ENCODE measurements around the gene SPOPL. TPM values are rescaled to one million over a fixed set of nuclear protein-coding genes. Genes with fewer than 3 reads are reported as not detected.

The SPOPL gene
- total RNA-seq, 2 donors from 2014 or later, result 30.0 to 34.5 TPM

DNA sequence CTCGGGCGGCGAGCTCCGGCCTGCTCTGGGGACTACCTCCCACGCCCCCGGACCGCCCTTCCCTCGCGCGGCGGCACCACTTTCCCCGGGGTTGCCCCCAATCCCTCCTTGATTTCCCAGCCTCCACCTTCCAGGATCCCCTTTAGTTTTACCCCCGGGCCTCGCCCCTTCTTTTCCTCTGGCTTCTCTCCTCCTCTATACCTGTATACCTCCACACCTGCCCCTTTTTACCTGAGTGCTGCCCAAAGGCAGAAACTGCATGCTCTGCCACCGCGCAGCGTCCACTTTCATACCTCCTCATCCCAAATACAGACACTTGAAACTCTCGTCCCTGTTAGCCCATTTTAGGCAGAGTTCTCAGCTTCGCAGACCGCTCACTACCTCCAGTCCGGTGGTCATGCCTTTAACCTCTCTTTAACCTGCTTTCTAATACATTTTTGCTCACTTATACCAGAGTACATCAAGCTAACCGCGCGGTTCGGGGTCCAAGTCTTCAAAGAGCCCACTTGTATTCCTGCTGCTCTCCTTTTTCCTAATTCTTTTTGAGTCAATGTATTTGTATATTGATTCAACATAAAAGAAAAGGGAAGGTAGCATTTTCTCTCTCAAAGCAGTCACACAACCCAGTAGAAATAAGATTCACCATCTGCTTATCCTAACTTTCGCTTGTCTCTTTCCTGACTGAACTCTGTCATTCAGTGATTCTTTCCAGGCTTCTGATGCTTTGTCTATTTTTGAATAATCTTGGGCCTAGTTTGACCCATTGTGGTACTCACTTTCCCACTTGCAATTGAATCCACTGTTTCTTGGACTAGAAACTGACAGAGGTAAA is 901 bp downstream of the SPOPL start:
- DNase-seq (ENCODE audit: low spot score) (no peak), ATAC-seq (no peak)
- H3K4me1 Mint-ChIP-seq (ENCODE audit: low read depth in 2 of 2), result peaks cover 36 to 38% of the 10 kb centered on the region in 2 donors
- H3K27ac Mint-ChIP-seq, result peak overlapping the region; percentile 94 to 98
- H3K4me3 Mint-ChIP-seq, result peak overlapping the region; percentile 100
- peaks cover 11% of the 10 kb centered on the region for H3K36me3 Mint-ChIP-seq
- no peaks in the 10 kb centered on the region for H3K9me3 Mint-ChIP-seq
- H3K27me3 Mint-ChIP-seq, result no peaks in the 10 kb centered on the region

DNA sequence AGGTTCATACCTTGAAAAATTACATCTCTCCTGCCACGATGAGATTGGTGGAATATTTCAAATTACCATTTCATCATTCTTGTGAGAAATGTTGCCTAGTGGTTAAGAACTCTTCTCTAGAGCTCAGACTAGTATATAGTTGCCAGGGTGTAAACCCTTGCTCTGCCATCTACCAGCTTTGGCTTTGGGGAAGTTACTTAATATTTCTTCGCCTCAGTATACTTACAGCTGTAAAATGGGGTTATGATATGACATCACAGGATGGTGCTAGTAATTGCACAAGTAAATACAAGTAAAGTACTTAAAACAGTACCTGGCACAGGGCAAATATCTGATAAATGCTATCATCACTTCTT is 1.5 kb downstream of the SPOPL start:
- H3K4me3 Mint-ChIP-seq, result peak overlapping the region; percentile 100
- peak; percentile 63 for ATAC-seq
- H3K27ac Mint-ChIP-seq, result peak overlapping the region; percentile 94 to 98
- peaks cover 11% of the 10 kb centered on the region for H3K36me3 Mint-ChIP-seq
- peaks cover 36 to 38% of the 10 kb centered on the region in 2 donors for H3K4me1 Mint-ChIP-seq (ENCODE audit: low read depth in 2 of 2)
- H3K27me3 Mint-ChIP-seq, result no peaks in the 10 kb centered on the region
- DNase-seq (ENCODE audit: low spot score), result no peak
- no peaks in the 10 kb centered on the region for H3K9me3 Mint-ChIP-seq

DNA sequence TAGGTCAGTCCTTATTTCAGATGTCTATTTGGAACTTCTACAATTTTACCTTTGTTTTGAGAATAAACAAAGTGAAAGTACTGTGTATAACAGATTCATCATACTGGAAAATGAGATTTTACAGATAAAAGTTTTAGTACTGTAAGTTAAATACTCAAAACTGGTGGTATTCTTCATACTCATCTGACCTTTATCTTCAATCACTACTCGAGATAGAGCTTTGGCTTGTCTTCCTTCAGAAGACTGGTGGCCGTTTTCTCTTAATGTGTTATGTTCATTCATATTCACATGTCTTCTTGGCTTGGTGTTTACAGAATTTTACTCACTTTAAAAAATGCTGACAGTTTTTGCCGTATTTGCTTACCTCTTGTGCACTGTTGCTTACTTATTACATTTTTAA is 2.1 kb downstream of the SPOPL start:
- DNase-seq (ENCODE audit: low spot score) (no peak), ATAC-seq (no peak)
- peak overlapping the region; percentile 94 to 98 for H3K27ac Mint-ChIP-seq
- H3K4me1 Mint-ChIP-seq (ENCODE audit: low read depth in 2 of 2), result peaks cover 37 to 38% of the 10 kb centered on the region in 2 donors
- H3K36me3 Mint-ChIP-seq, result peaks cover 11% of the 10 kb centered on the region
- no peaks in the 10 kb centered on the region for H3K9me3 Mint-ChIP-seq
- H3K27me3 Mint-ChIP-seq, result no peaks in the 10 kb centered on the region
- peak overlapping the region; percentile 100 for H3K4me3 Mint-ChIP-seq

GRCh38 chr2:138504092-138504491 is 2.5 kb downstream of the SPOPL start:
- H3K36me3 Mint-ChIP-seq, result peaks cover 11% of the 10 kb centered on the region
- peak overlapping the region; percentile 100 for H3K4me3 Mint-ChIP-seq

GRCh38 chr2:138504546-138505235 is 3.1 kb downstream of the SPOPL start:
- H3K27ac Mint-ChIP-seq, result peak overlapping the region; percentile 94 to 98
- no peaks in the 10 kb centered on the region for H3K27me3 Mint-ChIP-seq
- H3K9me3 Mint-ChIP-seq, result no peaks in the 10 kb centered on the region

More at GRCh38 chr2:138504092-138504491, 2.5 kb downstream of the SPOPL start:
- Mint-ChIP-seq H3K27ac (peak overlapping the region; percentile 94 to 98), H3K27me3 (no peaks in the 10 kb centered on the region), H3K9me3 (no peaks in the 10 kb centered on the region), H3K4me1 (ENCODE audit: low read depth in 2 of 2) (peaks cover 38% of the 10 kb centered on the region in 2 donors)
- no peak for ATAC-seq
- no peak for DNase-seq (ENCODE audit: low spot score)

GRCh38 chr2:138507267-138507666 is 5.7 kb downstream of the SPOPL start:
- no peaks in the 10 kb centered on the region for H3K9me3 Mint-ChIP-seq
- peaks cover 41 to 42% of the 10 kb centered on the region in 2 donors for H3K4me1 Mint-ChIP-seq (ENCODE audit: low read depth in 2 of 2)
- peaks cover 14% of the 10 kb centered on the region for H3K36me3 Mint-ChIP-seq
- no peaks in the 10 kb centered on the region for H3K27me3 Mint-ChIP-seq
- H3K27ac Mint-ChIP-seq, result no peak overlapping the region
- H3K4me3 Mint-ChIP-seq, result no peak overlapping the region
- ATAC-seq (no peak), DNase-seq (ENCODE audit: low spot score) (no peak)

More at GRCh38 chr2:138504546-138505235, 3.1 kb downstream of the SPOPL start:
- Mint-ChIP-seq H3K4me1 (ENCODE audit: low read depth in 2 of 2) (peaks cover 41 to 42% of the 10 kb centered on the region in 2 donors), H3K4me3 (peak overlapping the region; percentile 100), H3K36me3 (peaks cover 13% of the 10 kb centered on the region)
- ATAC-seq (no peak), DNase-seq (ENCODE audit: low spot score) (no peak)

DNA sequence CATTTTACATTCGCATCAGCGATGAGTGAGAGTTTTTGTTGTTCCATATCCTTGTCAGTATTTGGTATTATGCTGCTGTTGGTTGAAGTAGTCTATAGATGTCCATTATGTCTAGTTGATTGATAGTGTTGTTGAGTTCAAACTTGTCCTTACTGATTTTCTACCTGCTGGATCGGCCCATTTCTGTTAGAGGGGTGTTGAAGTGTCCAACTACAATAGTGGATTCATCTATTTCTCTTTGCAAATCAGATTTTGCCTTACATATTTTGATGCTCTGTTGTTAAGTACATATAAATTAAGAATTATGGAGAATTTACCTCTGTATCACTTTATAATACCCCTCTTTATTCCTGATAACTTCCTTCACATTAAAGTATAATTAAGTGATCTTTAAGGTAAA is 8.7 kb downstream of the SPOPL start:
- Mint-ChIP-seq H3K27me3 (no peaks in the 10 kb centered on the region), H3K36me3 (peaks cover 13% of the 10 kb centered on the region), H3K4me1 (ENCODE audit: low read depth in 2 of 2) (peaks cover 36% of the 10 kb centered on the region in 2 donors), H3K9me3 (peaks cover 4% of the 10 kb centered on the region), H3K4me3 (no peak overlapping the region), H3K27ac (no peak overlapping the region)
- DNase-seq (ENCODE audit: low spot score), result no peak
- ATAC-seq, result no peak

DNA sequence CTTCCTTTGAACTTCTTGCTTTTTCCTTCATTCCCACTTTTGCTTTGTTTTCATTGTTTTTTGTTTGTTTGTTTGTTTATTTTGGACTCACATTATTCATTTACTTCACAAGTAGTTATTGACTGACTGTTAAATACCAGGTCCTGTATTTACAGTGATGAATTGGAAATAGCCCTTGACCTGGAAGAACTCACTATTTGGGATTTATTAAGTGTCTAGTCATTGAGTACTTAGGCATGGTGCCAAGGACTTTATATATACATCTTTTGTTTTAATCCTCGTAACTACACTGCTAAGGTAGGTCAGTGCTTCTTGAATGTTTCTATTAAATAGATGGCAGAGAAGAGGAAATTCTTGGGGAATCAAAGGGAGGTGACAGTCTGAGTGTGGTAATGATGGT is 11.1 kb downstream of the SPOPL start:
- ATAC-seq, result no peak
- no peak overlapping the region for H3K4me3 Mint-ChIP-seq
- H3K4me1 Mint-ChIP-seq (ENCODE audit: low read depth in 2 of 2), result peaks cover 37 to 45% of the 10 kb centered on the region in 2 donors
- DNase-seq (ENCODE audit: low spot score), result no peak
- H3K36me3 Mint-ChIP-seq, result peaks cover 13% of the 10 kb centered on the region
- no peak overlapping the region for H3K27ac Mint-ChIP-seq
- H3K9me3 Mint-ChIP-seq, result peaks cover 4% of the 10 kb centered on the region
- no peaks in the 10 kb centered on the region for H3K27me3 Mint-ChIP-seq

GRCh38 chr2:138514173-138514572 is 12.6 kb downstream of the SPOPL start:
- H3K4me3 Mint-ChIP-seq, result no peak overlapping the region
- H3K27ac Mint-ChIP-seq, result no peak overlapping the region
- DNase-seq (ENCODE audit: low spot score) (no peak), ATAC-seq (no peak)
- peaks cover 13% of the 10 kb centered on the region for H3K36me3 Mint-ChIP-seq
- peaks cover 4% of the 10 kb centered on the region for H3K9me3 Mint-ChIP-seq
- peaks cover 37 to 47% of the 10 kb centered on the region in 2 donors for H3K4me1 Mint-ChIP-seq (ENCODE audit: low read depth in 2 of 2)
- no peaks in the 10 kb centered on the region for H3K27me3 Mint-ChIP-seq

DNA sequence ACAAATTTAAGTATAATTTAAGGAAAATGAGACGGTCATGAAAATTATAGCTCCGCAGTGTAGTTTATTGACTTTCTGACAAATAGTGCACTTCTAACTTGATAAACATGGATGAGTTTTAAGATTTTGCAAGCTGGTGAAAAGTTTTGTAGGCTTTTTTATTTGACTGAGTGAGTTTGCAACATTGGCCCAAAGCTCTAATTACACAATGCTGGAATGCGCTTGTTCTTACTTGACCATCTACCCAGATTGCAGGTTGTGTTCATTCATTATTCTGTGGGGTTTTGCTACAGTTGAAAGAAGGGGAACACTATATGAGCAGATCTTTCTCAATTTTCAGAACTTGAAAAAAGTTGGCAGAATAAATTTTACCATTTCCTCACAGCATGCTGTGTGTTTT is 13.5 kb downstream of the SPOPL start:
- peaks cover 7% of the 10 kb centered on the region for H3K36me3 Mint-ChIP-seq
- H3K27ac Mint-ChIP-seq, result no peak overlapping the region
- no peak overlapping the region for H3K4me3 Mint-ChIP-seq
- DNase-seq (ENCODE audit: low spot score), result no peak
- no peak for ATAC-seq
- peaks cover 34 to 43% of the 10 kb centered on the region in 2 donors for H3K4me1 Mint-ChIP-seq (ENCODE audit: low read depth in 2 of 2)
- H3K27me3 Mint-ChIP-seq, result no peaks in the 10 kb centered on the region
- H3K9me3 Mint-ChIP-seq, result peaks cover 4% of the 10 kb centered on the region

DNA sequence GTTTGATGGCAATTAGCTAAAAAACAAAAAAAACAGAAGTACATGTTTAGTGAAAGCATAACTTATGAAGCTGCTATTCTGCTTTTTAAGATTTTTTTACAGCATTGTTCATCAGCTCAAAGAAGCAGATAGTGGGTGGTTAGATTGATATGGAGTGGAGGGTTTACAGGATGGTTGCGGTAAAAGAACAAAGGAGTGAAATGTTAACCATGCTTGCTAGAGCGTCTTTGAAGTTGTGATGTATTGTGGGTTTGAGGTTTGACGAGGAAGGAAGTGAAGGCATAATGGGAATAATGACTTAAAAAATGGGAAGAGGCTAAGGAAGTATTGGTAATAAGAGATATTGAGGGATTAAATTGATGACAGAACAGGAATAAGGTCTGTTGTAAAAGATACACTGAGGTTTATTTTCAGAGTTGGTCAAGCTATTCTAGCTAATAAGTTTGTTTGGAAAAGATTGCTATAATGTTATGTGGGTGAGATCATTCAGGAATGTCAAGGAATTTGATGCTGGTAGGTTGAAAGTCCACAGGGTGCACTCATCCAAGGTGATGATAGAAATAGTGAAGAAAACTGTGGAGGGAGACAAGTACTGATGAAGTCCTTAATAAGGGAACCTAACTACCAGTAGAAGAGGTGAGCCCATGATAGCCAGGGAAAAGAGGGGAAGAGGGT is 14.6 kb downstream of the SPOPL start:
- peaks cover 34 to 45% of the 10 kb centered on the region in 2 donors for H3K4me1 Mint-ChIP-seq (ENCODE audit: low read depth in 2 of 2)
- ATAC-seq, result no peak
- H3K36me3 Mint-ChIP-seq, result peaks cover 7% of the 10 kb centered on the region
- no peaks in the 10 kb centered on the region for H3K27me3 Mint-ChIP-seq
- H3K4me3 Mint-ChIP-seq, result peak overlapping the region; percentile 4
- no peak overlapping the region for H3K27ac Mint-ChIP-seq
- H3K9me3 Mint-ChIP-seq, result peaks cover 4% of the 10 kb centered on the region
- DNase-seq (ENCODE audit: low spot score), result no peak

- no peak overlapping the region for H3K4me3 Mint-ChIP-seq
- no peak for ATAC-seq
- peaks cover 49 to 65% of the 10 kb centered on the region in 2 donors for H3K4me1 Mint-ChIP-seq (ENCODE audit: low read depth in 2 of 2)
These were observed 17.3 kb downstream of the SPOPL start for GRCh38 chr2:138518860-138519259.

GRCh38 chr2:138521821-138522220 is 20.3 kb downstream of the SPOPL start:
- H3K27me3 Mint-ChIP-seq, result no peaks in the 10 kb centered on the region
- peaks cover 22% of the 10 kb centered on the region for H3K36me3 Mint-ChIP-seq
- no peak overlapping the region for H3K4me3 Mint-ChIP-seq
- ATAC-seq (no peak), DNase-seq (ENCODE audit: low spot score) (no peak)
- H3K9me3 Mint-ChIP-seq, result peaks cover 8% of the 10 kb centered on the region
- peaks cover 46 to 55% of the 10 kb centered on the region in 2 donors for H3K4me1 Mint-ChIP-seq (ENCODE audit: low read depth in 2 of 2)
- H3K27ac Mint-ChIP-seq, result no peak overlapping the region

More at GRCh38 chr2:138518860-138519259, 17.3 kb downstream of the SPOPL start:
- no peaks in the 10 kb centered on the region for H3K27me3 Mint-ChIP-seq
- peaks cover 10% of the 10 kb centered on the region for H3K36me3 Mint-ChIP-seq
- H3K9me3 Mint-ChIP-seq, result no peaks in the 10 kb centered on the region
- no peak for DNase-seq (ENCODE audit: low spot score)
- no peak overlapping the region for H3K27ac Mint-ChIP-seq
